ENCODE measurements around the gene SMG9.
"Not testable (repeated sequence)": the region's sequence is repeated elsewhere in the genome, so short reads cannot be mapped to it uniquely, and the experiment has no call there.

SMG9 gene

DNA sequence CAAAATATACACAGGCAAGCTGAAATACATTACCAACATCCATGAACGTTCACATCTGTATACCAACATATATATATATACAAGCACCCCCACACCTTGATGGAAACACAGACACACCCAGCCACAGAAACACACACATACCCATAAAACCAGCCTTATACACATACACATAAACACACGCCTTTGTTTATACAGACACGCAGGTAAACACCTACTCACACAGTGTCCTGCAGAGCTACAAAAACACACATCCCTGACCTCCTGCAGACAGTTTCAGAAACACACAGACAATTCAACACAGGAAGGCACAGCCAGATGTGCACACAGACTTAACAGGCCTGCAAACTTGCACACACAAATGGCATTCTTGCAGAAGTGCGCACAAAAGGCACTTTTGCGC is 60.2 kb downstream of the SMG9 start:
- DNase-seq (ENCODE audit: low read depth in 4 of 4, low spot score in 1 of 4) = no peak

GRCh38 chr19:43692877-43693276 is 61.9 kb downstream of the SMG9 start:
- DNase-seq (ENCODE audit: low read depth in 4 of 4, low spot score in 1 of 4) = no peak

DNA sequence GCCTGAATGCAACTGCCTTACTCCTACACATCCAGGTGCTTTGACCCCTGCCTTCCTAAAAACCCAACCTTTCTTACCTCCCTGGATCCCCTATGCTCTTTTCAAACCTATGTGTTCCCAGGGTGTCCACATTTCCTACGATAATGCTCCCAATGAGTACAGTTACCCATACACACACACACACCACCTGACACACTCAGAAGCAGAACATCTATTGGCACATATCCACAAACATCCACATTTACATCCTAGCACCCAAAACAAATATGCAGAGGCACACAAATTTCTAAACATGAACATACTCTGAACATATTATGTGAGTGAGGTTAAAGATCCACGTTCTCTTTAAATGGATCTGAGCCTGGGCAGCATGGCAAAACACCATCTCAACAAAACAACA is 62.4 kb downstream of the SMG9 start:
- DNase-seq (ENCODE audit: low read depth in 4 of 4, low spot score in 1 of 4) = no peak

DNA sequence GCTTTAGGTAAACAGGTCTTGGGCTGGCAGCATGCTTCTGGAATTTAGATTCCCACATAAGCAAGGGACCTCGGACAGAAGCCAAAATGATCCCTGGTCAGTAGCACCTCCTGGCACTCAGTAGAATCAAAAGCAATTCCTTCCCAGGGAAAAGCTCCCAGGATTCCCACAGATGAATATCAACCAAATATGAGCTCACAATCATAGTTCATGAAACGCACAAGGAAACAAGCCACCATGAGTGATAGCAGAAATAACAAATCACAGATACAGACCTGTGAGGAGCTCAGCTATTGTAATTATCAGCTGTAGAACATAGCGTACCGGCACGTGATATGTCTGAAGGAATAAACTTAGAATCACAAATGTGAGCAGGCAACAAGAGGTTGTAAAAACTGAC is 63.0 kb downstream of the SMG9 start:
- DNase-seq (ENCODE audit: low read depth in 4 of 4, low spot score in 1 of 4) = no peak

DNA sequence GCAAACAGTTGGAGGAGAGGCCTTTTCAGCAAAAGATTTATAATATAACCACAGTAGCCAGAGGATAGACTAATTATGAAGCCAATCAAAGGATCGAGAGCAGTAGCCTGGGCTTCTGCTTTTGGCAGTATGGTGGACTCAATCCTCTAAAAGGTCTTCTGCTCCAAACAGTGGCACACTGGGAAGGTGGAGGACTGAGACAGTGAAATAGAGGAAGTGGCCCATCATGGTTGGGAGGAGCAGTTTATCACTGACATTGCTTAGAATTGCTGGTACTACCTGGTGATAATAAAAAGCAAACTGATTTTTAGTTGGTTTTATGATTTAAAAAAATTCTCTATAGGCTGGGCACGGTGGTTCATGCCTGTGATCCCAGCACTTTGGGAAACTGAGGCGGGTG is 63.9 kb downstream of the SMG9 start:
- DNase-seq (ENCODE audit: low read depth in 4 of 4, low spot score in 1 of 4) = no peak

DNA sequence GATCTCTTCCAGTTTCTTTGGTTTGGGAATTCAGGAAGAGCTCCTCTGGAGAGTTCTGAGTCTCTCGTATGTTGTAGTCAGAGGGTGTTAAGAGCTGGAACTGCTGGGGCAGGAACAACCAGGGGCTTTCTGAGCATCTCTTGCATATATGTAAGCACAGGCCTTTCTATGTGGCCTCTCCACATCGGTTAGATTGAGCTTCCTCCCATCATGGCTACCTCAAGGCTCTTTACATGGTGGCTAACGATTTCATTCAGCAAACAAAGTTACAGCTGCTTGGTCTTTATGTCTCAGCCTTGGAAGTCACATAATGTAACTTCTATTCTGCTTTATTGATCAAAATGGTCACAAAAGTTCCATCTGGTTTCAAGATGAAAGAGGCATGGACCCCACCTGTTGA is 64.3 kb downstream of the SMG9 start:
- no peak for DNase-seq (ENCODE audit: low read depth in 4 of 4, low spot score in 1 of 4)

DNA sequence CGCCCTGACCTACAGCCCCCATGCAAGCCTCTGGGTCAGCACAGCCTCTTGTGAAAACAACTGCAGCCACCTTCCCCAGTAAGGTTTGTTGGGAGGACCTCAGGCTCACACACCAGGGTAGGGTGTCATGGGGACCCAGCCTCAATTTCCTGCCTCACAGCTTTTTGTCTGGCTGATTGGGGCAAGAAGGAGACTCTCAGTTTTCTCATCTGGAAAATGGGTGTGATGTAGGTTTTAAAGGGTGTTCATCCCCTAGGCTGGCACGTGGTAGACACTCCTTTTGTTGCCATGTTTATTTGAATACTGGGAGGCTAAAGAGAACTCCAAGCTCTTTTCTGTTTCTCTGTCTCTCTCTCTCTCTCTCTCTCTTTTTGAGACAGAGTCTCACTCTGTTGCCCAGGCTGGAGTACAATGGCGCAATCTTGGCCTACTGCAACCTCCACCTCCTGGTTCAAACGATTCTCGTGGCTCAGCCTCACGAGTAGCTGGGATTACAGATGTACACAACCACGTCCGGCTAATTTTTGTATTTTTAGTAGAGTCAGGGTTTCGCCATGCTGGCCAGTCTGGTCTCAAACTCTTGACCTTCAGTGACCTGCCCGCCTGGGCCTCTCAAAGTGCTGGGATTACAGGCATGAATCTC is 66.6 kb downstream of the SMG9 start:
- no peak for DNase-seq (ENCODE audit: low read depth in 4 of 4, low spot score in 1 of 4)

GRCh38 chr19:43687660-43687997 is 67.1 kb downstream of the SMG9 start:
- DNase-seq (ENCODE audit: low read depth in 4 of 4, low spot score in 1 of 4) = no peak

DNA sequence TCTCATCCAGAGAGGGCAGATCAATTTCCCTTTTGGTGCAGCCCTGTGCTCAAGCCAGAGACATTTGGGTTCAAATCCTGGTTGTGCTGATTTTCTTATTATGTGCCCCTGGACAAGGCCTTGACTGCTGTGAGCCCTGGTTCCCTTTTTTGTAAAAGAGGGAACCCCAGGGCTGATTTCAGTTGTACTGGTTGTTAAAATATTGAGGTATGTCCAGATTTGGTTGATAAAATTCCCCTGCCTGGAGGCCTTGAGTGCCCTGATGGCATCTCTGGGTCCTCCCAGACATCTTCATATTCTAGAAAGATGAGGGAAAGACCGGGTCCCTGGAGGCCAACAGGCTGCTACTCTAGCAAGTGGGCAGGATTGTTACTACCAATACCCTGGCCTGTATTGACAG is 70.4 kb downstream of the SMG9 start:
- no peak for DNase-seq (ENCODE audit: low read depth in 4 of 4, low spot score in 1 of 4)

DNA sequence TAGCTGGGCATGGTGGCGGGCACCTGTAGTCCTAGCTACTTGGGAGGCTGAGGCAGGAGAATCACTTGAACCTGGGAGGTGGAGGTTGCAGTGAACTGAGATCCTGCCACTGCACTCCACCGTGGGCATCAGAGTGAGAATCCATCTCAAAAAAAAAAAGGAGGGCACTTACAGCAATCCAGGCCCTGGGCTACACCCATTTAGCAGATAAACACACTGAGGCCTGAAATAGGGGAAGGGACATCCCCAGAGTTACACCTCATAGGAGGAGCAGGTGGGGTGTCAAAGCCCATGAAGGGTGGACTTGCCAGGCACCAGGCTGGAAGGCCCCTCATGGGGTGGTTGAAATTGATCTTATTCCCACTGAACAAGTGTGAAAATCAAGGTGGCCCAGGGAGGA is 70.9 kb downstream of the SMG9 start:
- no peak for DNase-seq (ENCODE audit: low read depth in 4 of 4, low spot score in 1 of 4)

- no peak for DNase-seq (ENCODE audit: low read depth in 4 of 4, low spot score in 1 of 4)
Observed at GRCh38 chr19:43682824-43683661, 71.7 kb downstream of the SMG9 start.

GRCh38 chr19:43682269-43682668 is 72.5 kb downstream of the SMG9 start:
- not testable (repeated sequence) for DNase-seq (ENCODE audit: low read depth in 4 of 4, low spot score in 1 of 4)

DNA sequence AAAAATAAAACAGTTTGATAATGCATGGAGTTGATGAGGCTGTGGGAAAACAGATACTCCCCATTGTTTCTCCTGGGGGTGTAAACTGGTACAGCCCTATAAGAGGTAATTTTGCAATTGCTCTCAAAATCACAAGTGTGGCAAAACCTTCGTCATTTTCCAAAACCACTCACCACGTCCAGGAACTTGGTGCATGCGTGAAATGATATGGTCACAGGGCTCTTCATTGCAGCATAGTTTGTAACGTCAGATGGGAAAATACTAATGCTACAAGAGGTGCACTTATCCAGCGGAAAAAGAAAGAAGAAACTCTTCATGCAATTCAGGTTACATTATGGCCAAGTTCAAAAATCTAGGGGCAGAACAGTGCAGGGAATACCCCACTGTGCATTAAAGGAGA is 72.9 kb downstream of the SMG9 start:
- DNase-seq (ENCODE audit: low read depth in 4 of 4, low spot score in 1 of 4) = no peak

DNA sequence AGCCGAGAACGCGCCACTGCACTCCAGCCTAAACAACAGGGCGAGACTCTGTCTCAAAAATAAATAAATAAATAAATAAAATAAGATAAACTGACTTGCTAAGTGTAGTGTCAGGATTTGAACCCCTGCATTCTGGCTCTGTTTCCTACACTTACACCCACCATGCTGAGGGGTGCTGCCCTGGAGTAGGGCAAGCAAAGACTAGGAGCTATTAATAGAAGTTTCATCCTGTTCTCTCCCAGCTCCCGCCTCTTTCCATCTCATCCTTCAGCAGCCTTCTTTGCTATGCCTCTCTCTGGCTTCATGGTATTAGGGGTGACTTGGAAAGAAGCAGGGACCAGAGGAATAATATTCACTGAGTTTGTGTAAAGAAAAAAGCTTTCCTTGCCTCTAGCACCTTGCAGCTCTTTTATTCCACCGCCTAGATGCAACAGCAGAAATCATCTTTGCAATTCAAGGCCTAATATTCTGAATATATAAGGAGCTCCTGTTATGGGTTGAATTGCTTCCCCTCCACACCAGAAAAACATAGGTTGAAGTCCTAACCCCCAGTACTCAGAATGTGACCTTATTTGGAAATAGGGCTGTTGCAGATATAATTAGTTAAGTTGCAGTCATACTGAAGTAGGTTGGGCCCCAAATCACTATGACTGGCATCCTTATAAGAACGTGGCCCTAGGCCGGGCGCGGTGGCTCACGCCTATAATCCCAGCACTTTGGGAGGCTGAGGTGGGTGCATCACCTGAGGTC is 76.1 kb downstream of the SMG9 start:
- DNase-seq (ENCODE audit: low read depth in 4 of 4, low spot score in 1 of 4) = no peak

Data from stimulated activated CD4-positive, alpha-beta T cell treated with anti-CD3 and anti-CD28 coated beads, Interleukin-1b, Interleukin-23, amount 100 ng/mL, for 24 hours (primary cell).